ENCODE results near the gene KEL. TPM values are rescaled to one million over a fixed set of nuclear protein-coding genes. Genes with fewer than 3 reads are reported as not detected.

KEL gene
- total RNA-seq, 1 donor = not detected

GRCh38 chr7:142930126-142930730 lies 31.9 kb downstream of the KEL start:
- no peak for TF ChIP-seq CTCF (IDR thresholded peaks at IDR 0.05; ENCODE audit: extremely low read depth, low read depth, low read length)
- no peaks in the 10 kb centered on the region for H3K9me3 ChIP-seq (ENCODE audit: low read depth, low read length)

GRCh38 chr7:142927949-142928348 lies 34.2 kb downstream of the KEL start:
- no peaks in the 10 kb centered on the region for H3K4me1 ChIP-seq (ENCODE audit: insufficient read depth, low read length)
- H3K9me3 ChIP-seq (ENCODE audit: low read depth, low read length) = no peaks in the 10 kb centered on the region
- no peak overlapping the region for H3K4me2 ChIP-seq (ENCODE audit: insufficient read depth, low read length)
- H3K4me3 ChIP-seq (ENCODE audit: insufficient read depth, low read length) = no peak overlapping the region
- no peaks in the 10 kb centered on the region for H3K27me3 ChIP-seq (ENCODE audit: insufficient read depth, low read length)
- no peak overlapping the region for H3K27ac ChIP-seq (ENCODE audit: low read depth, low read length)
- DNase-seq (ENCODE audit: insufficient read length, low spot score, missing footprints) = no peak
- TF ChIP-seq CTCF (IDR thresholded peaks at IDR 0.05; ENCODE audit: extremely low read depth, low read depth, low read length) = no peak
- H3K36me3 ChIP-seq (ENCODE audit: insufficient read depth, low read length) = no peaks in the 10 kb centered on the region
- H2AFZ ChIP-seq (ENCODE audit: low read length) = no peak overlapping the region
- H4K20me1 ChIP-seq (ENCODE audit: insufficient read depth, low read length) = no peaks in the 10 kb centered on the region
- no peaks in the 10 kb centered on the region for H3K79me2 ChIP-seq (ENCODE audit: insufficient read depth, low read length)

More at GRCh38 chr7:142930126-142930730, 31.9 kb downstream of the KEL start:
- Histone ChIP-seq H3K4me2 (ENCODE audit: insufficient read depth, low read length) (no peak overlapping the region), H3K79me2 (ENCODE audit: insufficient read depth, low read length) (no peaks in the 10 kb centered on the region), H3K36me3 (ENCODE audit: insufficient read depth, low read length) (no peaks in the 10 kb centered on the region), H4K20me1 (ENCODE audit: insufficient read depth, low read length) (no peaks in the 10 kb centered on the region), H2AFZ (ENCODE audit: low read length) (no peak overlapping the region), H3K27ac (ENCODE audit: low read depth, low read length) (no peak overlapping the region), H3K4me1 (ENCODE audit: insufficient read depth, low read length) (no peaks in the 10 kb centered on the region), H3K27me3 (ENCODE audit: insufficient read depth, low read length) (no peaks in the 10 kb centered on the region), H3K4me3 (ENCODE audit: insufficient read depth, low read length) (no peak overlapping the region)
- no peak for DNase-seq (ENCODE audit: insufficient read length, low spot score, missing footprints)

GRCh38 chr7:142927085-142927745 lies 34.9 kb downstream of the KEL start:
- H3K9me3 ChIP-seq (ENCODE audit: low read depth, low read length) = no peaks in the 10 kb centered on the region
- no peaks in the 10 kb centered on the region for H3K36me3 ChIP-seq (ENCODE audit: insufficient read depth, low read length)
- H2AFZ ChIP-seq (ENCODE audit: low read length) = no peak overlapping the region
- no peaks in the 10 kb centered on the region for H3K79me2 ChIP-seq (ENCODE audit: insufficient read depth, low read length)
- no peak overlapping the region for H3K4me3 ChIP-seq (ENCODE audit: insufficient read depth, low read length)
- DNase-seq (ENCODE audit: insufficient read length, low spot score, missing footprints) = no peak
- no peak overlapping the region for H3K27ac ChIP-seq (ENCODE audit: low read depth, low read length)
- H4K20me1 ChIP-seq (ENCODE audit: insufficient read depth, low read length) = no peaks in the 10 kb centered on the region
- no peak for TF ChIP-seq CTCF (IDR thresholded peaks at IDR 0.05; ENCODE audit: extremely low read depth, low read depth, low read length)
- H3K4me1 ChIP-seq (ENCODE audit: insufficient read depth, low read length) = no peaks in the 10 kb centered on the region
- H3K27me3 ChIP-seq (ENCODE audit: insufficient read depth, low read length) = no peaks in the 10 kb centered on the region
- no peak overlapping the region for H3K4me2 ChIP-seq (ENCODE audit: insufficient read depth, low read length)

GRCh38 chr7:142925413-142925812 lies 36.8 kb downstream of the KEL start:
- H4K20me1 ChIP-seq (ENCODE audit: insufficient read depth, low read length) = no peaks in the 10 kb centered on the region
- no peaks in the 10 kb centered on the region for H3K79me2 ChIP-seq (ENCODE audit: insufficient read depth, low read length)
- no peak overlapping the region for H3K4me2 ChIP-seq (ENCODE audit: insufficient read depth, low read length)
- H3K4me3 ChIP-seq (ENCODE audit: insufficient read depth, low read length) = no peak overlapping the region
- no peaks in the 10 kb centered on the region for H3K4me1 ChIP-seq (ENCODE audit: insufficient read depth, low read length)
- H2AFZ ChIP-seq (ENCODE audit: low read length) = no peak overlapping the region
- H3K36me3 ChIP-seq (ENCODE audit: insufficient read depth, low read length) = no peaks in the 10 kb centered on the region
- no peaks in the 10 kb centered on the region for H3K9me3 ChIP-seq (ENCODE audit: low read depth, low read length)
- no peaks in the 10 kb centered on the region for H3K27me3 ChIP-seq (ENCODE audit: insufficient read depth, low read length)
- no peak for DNase-seq (ENCODE audit: insufficient read length, low spot score, missing footprints)
- H3K27ac ChIP-seq (ENCODE audit: low read depth, low read length) = no peak overlapping the region
- no peak for TF ChIP-seq CTCF (IDR thresholded peaks at IDR 0.05; ENCODE audit: extremely low read depth, low read depth, low read length)
